Measurements from ENCODE around the gene B4GALT2. TPM values are rescaled to one million over a fixed set of nuclear protein-coding genes. Genes with fewer than 3 reads are reported as not detected.

The B4GALT2 gene
- total and polyA plus RNA-seq, 10 of the 15 experiments (the other 5 are each of a cell fraction or from before 2014, with no cell fraction given) = 0.98 to 61.0 (median 23.4) TPM

DNA sequence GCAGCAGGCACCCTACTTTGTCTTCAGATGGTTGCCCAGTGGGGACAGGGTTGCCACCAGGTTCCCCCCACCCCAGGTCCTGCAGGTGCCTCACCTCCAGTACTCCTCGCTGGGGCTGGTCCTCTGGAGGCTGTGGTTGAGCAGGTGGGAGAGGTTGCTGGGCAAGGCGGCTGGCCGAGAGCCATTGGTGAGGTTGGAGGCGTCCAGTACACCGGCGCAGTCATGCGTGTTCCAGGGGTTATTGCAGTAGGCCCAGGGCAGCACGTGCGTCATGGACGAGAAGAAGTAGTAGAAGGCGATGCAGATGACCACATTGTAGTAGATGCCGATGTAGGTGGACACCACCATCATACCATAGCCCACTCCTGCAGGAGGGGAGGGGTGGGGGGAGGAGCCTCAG lies 29.2 kb downstream of the B4GALT2 start (continued):
- TF ChIP-seq, protein P1, sequence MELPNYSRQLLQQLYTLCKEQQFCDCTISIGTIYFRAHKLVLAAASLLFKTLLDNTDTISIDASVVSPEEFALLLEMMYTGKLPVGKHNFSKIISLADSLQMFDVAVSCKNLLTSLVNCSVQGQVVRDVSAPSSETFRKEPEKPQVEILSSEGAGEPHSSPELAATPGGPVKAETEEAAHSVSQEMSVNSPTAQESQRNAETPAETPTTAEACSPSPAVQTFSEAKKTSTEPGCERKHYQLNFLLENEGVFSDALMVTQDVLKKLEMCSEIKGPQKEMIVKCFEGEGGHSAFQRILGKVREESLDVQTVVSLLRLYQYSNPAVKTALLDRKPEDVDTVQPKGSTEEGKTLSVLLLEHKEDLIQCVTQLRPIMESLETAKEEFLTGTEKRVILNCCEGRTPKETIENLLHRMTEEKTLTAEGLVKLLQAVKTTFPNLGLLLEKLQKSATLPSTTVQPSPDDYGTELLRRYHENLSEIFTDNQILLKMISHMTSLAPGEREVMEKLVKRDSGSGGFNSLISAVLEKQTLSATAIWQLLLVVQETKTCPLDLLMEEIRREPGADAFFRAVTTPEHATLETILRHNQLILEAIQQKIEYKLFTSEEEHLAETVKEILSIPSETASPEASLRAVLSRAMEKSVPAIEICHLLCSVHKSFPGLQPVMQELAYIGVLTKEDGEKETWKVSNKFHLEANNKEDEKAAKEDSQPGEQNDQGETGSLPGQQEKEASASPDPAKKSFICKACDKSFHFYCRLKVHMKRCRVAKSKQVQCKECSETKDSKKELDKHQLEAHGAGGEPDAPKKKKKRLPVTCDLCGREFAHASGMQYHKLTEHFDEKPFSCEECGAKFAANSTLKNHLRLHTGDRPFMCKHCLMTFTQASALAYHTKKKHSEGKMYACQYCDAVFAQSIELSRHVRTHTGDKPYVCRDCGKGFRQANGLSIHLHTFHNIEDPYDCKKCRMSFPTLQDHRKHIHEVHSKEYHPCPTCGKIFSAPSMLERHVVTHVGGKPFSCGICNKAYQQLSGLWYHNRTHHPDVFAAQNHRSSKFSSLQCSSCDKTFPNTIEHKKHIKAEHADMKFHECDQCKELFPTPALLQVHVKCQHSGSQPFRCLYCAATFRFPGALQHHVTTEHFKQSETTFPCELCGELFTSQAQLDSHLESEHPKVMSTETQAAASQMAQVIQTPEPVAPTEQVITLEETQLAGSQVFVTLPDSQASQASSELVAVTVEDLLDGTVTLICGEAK (IDR thresholded peaks at IDR 0.05; ENCODE audit: borderline replicate concordance) = no peak
- TF ChIP-seq JUND (IDR thresholded peaks at IDR 0.05; ENCODE audit: low read depth, low read length) (no peak), NR2F1 (conservative IDR thresholded peaks at IDR 0.05) (no peak), KLF5 (IDR thresholded peaks at IDR 0.05; ENCODE audit: partially characterized antibody) (no peak), SUZ12 (IDR thresholded peaks at IDR 0.05; ENCODE audit: unreplicated experiment) (no peak), IKZF2 (IDR thresholded peaks at IDR 0.05) (no peak)
- TF ChIP-seq, protein P2, sequence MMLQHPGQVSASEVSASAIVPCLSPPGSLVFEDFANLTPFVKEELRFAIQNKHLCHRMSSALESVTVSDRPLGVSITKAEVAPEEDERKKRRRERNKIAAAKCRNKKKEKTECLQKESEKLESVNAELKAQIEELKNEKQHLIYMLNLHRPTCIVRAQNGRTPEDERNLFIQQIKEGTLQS (IDR thresholded peaks at IDR 0.05; ENCODE audit: borderline replicate concordance, extremely low read depth, low read depth, low read length) = no peak

DNA sequence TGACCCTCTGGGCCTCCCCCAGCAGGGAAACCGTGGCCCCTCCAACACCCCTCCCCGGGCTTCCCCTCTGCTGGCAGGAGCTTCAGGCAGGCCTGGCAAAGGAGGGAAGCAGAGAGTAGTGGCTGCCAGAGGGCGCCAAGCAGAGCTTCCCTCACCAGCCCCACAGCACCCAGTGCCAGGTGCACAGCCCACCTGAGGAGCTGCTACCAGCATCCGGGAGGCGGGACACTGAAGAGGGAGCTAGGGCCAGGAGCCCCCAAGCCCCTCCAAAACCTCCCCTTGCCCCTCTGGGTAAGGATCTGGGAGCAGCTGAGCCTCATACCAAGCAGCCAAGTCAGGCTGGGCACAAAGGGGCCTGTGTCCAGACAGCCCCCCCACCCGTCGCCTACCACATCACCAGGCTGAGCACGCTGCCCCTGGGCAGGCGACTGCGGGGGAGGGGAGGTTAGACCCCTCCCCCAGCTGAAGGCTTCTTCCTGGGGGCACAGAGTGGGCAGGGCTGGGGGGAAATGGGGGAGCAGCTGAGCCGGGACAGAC lies 32.0 kb downstream of the B4GALT2 start:
- in situ Hi-C loops (cut with MboI) = no loop called here
- H3K27ac ChIP-seq (ENCODE audit: control insufficient read depth, insufficient read depth) = no peak overlapping the region
- ATAC-seq (no peak), DNase-seq (ENCODE audit: low read depth, low spot score) (no peak), FAIRE-seq (no peak)
- intact Hi-C loops (cut with micrococcal nuclease; ENCODE audit: unreplicated experiment) = no loop called here
- H3K79me2 ChIP-seq (ENCODE audit: control insufficient read depth, insufficient read depth, low read length) = no peaks in the 10 kb centered on the region
- ChIA-PET POLR2A (no interaction called here), CTCF (interaction anchor here (1.0 to 1.6 kb wide), 3 partner anchors 17 to 37 kb away, joined by 3 to 16 read pairs (median 5); no protein-coding TSS in a partner anchor), RAD21 (ENCODE audit: unreplicated experiment) (no interaction called here), SMC1A (ENCODE audit: uncharacterized antibody, unreplicated experiment) (no interaction called here)
- H3K4me3 ChIP-seq = no peak overlapping the region
- no peak overlapping the region for H2AFZ ChIP-seq (ENCODE audit: control insufficient read depth, low read depth, low read length)
- H3K36me3 ChIP-seq (ENCODE audit: control insufficient read depth in 2 of 2, insufficient read depth in 2 of 2, low read length in 1 of 2) = no peaks in the 10 kb centered on the region
- H3K4me2 ChIP-seq (ENCODE audit: control insufficient read depth, insufficient read depth) = no peak overlapping the region
- H3K27me3 ChIP-seq (replicated peaks in 1 of 2; ENCODE audit: control insufficient read depth in 2 of 2, insufficient read depth in 2 of 2, low read length in 1 of 2) = no peaks in the 10 kb centered on the region; a peak in 1 of 4 replicates
- H4K20me1 ChIP-seq (ENCODE audit: control insufficient read depth, insufficient read depth) = no peaks in the 10 kb centered on the region
- no peaks in the 10 kb centered on the region for H3K4me1 ChIP-seq (ENCODE audit: control insufficient read depth, insufficient read depth, low read length)
- WGBS (ENCODE audit: insufficient coverage, insufficient replicate concordance, low lambda C conversion rate, missing lambda C conversion rate) = 53% methylated on average over 11 of the region's 11 CpGs
- BruUV-seq (replicated peaks) = no TSS peak
- no peak overlapping the region for H3K9ac ChIP-seq (ENCODE audit: control insufficient read depth, insufficient read depth, low read length)
- no peaks in the 10 kb centered on the region for H3K9me3 ChIP-seq (replicated peaks; ENCODE audit: control insufficient read depth, insufficient read depth, low read length)
- TF ChIP-seq SMAD5 (IDR thresholded peaks at IDR 0.05; ENCODE audit: low read depth) (no peak), RB1 (IDR thresholded peaks at IDR 0.05; ENCODE audit: borderline replicate concordance) (no peak), MEF2B (IDR thresholded peaks at IDR 0.05; ENCODE audit: partially characterized antibody, poor library complexity, severe bottlenecking) (no peak), ASH2L (IDR thresholded peaks at IDR 0.05; ENCODE audit: borderline replicate concordance, low read depth) (no peak), ZNF622 (IDR thresholded peaks at IDR 0.05) (no peak), POLR2A (IDR thresholded peaks at IDR 0.05; ENCODE audit: low read depth, low read length) (no peak), SMARCA5 (IDR thresholded peaks at IDR 0.05) (no peak), JUND (IDR thresholded peaks at IDR 0.05; ENCODE audit: low read depth, low read length) (no peak), MTA3 (IDR thresholded peaks at IDR 0.05; ENCODE audit: borderline replicate concordance, low read length) (no peak), ZNF24 (IDR thresholded peaks at IDR 0.05) (no peak)
- TF ChIP-seq, protein P3, sequence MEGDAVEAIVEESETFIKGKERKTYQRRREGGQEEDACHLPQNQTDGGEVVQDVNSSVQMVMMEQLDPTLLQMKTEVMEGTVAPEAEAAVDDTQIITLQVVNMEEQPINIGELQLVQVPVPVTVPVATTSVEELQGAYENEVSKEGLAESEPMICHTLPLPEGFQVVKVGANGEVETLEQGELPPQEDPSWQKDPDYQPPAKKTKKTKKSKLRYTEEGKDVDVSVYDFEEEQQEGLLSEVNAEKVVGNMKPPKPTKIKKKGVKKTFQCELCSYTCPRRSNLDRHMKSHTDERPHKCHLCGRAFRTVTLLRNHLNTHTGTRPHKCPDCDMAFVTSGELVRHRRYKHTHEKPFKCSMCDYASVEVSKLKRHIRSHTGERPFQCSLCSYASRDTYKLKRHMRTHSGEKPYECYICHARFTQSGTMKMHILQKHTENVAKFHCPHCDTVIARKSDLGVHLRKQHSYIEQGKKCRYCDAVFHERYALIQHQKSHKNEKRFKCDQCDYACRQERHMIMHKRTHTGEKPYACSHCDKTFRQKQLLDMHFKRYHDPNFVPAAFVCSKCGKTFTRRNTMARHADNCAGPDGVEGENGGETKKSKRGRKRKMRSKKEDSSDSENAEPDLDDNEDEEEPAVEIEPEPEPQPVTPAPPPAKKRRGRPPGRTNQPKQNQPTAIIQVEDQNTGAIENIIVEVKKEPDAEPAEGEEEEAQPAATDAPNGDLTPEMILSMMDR (IDR thresholded peaks at IDR 0.05 in 2 of 3, conservative IDR thresholded peaks at IDR 0.05 in 1 of 3; ENCODE audit: control insufficient read depth in 2 of 3, extremely low read depth in 1 of 3, insufficient read depth in 1 of 3, low read depth in 3 of 3, low read length in 3 of 3) = no peak

All from GM12878 (cell line).